GM23248 (cell line): ENCODE measurements around the gene VASP.

Experiments
- EZH2 ChIP-seq: fragments of 200-600 bp; sonication (generic); IDR thresholded peaks from 2 replicates; pipeline ENCODE4 v1.6.1; 2018; ENCODE audit warnings: antibody characterized with exemption, mild to moderate bottlenecking; ENCODE audit not compliant: insufficient read depth, poor library complexity, severe bottlenecking
- EZH2phosphoT487 ChIP-seq: fragments of 200-600 bp; sonication (generic); IDR thresholded peaks from 2 replicates; pipeline ENCODE4 v1.6.1; 2018; ENCODE audit warnings: antibody characterized with exemption, moderate library complexity, mild to moderate bottlenecking, low read depth; ENCODE audit not compliant: insufficient read depth

GRCh38 chr19:45473367-45473681, 34.0 kb upstream of the VASP start:
- TF ChIP-seq EZH2phosphoT487 (no peak), EZH2 (no peak)
